Measurements from ENCODE around the gene PITPNC1. TPM values are rescaled to one million over a fixed set of nuclear protein-coding genes. Genes with fewer than 3 reads are reported as not detected.
"Not testable (repeated sequence)": the region's sequence is repeated elsewhere in the genome, so short reads cannot be mapped to it uniquely, and the experiment has no call there.

Gene PITPNC1
- total RNA-seq, 1 donor from 2014 or later: 12.4 TPM

- no peak overlapping the region for H3K4me2 ChIP-seq (ENCODE audit: low read length)
- no peak for TF ChIP-seq EZH2 (IDR thresholded peaks at IDR 0.05; ENCODE audit: insufficient read depth, low read length)
- TF ChIP-seq, protein P1, sequence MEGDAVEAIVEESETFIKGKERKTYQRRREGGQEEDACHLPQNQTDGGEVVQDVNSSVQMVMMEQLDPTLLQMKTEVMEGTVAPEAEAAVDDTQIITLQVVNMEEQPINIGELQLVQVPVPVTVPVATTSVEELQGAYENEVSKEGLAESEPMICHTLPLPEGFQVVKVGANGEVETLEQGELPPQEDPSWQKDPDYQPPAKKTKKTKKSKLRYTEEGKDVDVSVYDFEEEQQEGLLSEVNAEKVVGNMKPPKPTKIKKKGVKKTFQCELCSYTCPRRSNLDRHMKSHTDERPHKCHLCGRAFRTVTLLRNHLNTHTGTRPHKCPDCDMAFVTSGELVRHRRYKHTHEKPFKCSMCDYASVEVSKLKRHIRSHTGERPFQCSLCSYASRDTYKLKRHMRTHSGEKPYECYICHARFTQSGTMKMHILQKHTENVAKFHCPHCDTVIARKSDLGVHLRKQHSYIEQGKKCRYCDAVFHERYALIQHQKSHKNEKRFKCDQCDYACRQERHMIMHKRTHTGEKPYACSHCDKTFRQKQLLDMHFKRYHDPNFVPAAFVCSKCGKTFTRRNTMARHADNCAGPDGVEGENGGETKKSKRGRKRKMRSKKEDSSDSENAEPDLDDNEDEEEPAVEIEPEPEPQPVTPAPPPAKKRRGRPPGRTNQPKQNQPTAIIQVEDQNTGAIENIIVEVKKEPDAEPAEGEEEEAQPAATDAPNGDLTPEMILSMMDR (IDR thresholded peaks at IDR 0.05; ENCODE audit: insufficient read depth, low read depth, low read length): no peak
Observed at GRCh38 chr17:67514998-67515397, 137.9 kb downstream of the PITPNC1 start.

GRCh38 chr17:67515490-67516083, 138.5 kb downstream of the PITPNC1 start:
- Mint-ChIP-seq H3K4me1 (ENCODE audit: low read depth, unreplicated experiment) (peaks cover 15% of the 10 kb centered on the region), H3K27ac (ENCODE audit: unreplicated experiment) (no peak overlapping the region), H3K27me3 (ENCODE audit: low read depth, unreplicated experiment) (no peaks in the 10 kb centered on the region), H3K9me3 (ENCODE audit: unreplicated experiment) (no peaks in the 10 kb centered on the region), H3K36me3 (ENCODE audit: low read depth, unreplicated experiment) (peaks cover 2% of the 10 kb centered on the region), H3K4me3 (ENCODE audit: unreplicated experiment) (peak overlapping the region; percentile 40)
- Histone ChIP-seq H3K27ac (ENCODE audit: low read depth, low read length) (no peak overlapping the region), H3K79me2 (ENCODE audit: insufficient read depth, low read length) (no peaks in the 10 kb centered on the region), H3K4me1 (ENCODE audit: insufficient read depth, low read length) (no peaks in the 10 kb centered on the region), H3K27me3 (ENCODE audit: insufficient read depth, low read length) (no peaks in the 10 kb centered on the region), H3K36me3 (ENCODE audit: insufficient read depth, low read length) (no peaks in the 10 kb centered on the region), H3K9me3 (ENCODE audit: insufficient read depth, low read depth, low read length) (peaks cover 3% of the 10 kb centered on the region), H4K20me1 (ENCODE audit: insufficient read depth, low read length) (no peaks in the 10 kb centered on the region), H3K9ac (ENCODE audit: low read length) (no peak overlapping the region), H2AFZ (ENCODE audit: low read depth, low read length) (no peak overlapping the region), H3K4me2 (ENCODE audit: low read length) (no peak overlapping the region), H3K4me3 (ENCODE audit: insufficient read depth, low read depth, low read length) (no peak overlapping the region)
- FAIRE-seq (no peak), DNase-seq (ENCODE audit: low read depth) (no peak)
- TF ChIP-seq, protein P1 (IDR thresholded peaks at IDR 0.05; ENCODE audit: insufficient read depth, low read depth, low read length): no peak
- no peak for TF ChIP-seq EZH2 (IDR thresholded peaks at IDR 0.05; ENCODE audit: insufficient read depth, low read length)

More at GRCh38 chr17:67514998-67515397, 137.9 kb downstream of the PITPNC1 start:
- Mint-ChIP-seq H3K4me1 (ENCODE audit: low read depth, unreplicated experiment) (peaks cover 18% of the 10 kb centered on the region), H3K36me3 (ENCODE audit: low read depth, unreplicated experiment) (peaks cover 2% of the 10 kb centered on the region), H3K9me3 (ENCODE audit: unreplicated experiment) (no peaks in the 10 kb centered on the region), H3K27ac (ENCODE audit: unreplicated experiment) (no peak overlapping the region), H3K27me3 (ENCODE audit: low read depth, unreplicated experiment) (no peaks in the 10 kb centered on the region), H3K4me3 (ENCODE audit: unreplicated experiment) (no peak overlapping the region)
- Histone ChIP-seq H3K27me3 (ENCODE audit: insufficient read depth, low read length) (no peaks in the 10 kb centered on the region), H3K27ac (ENCODE audit: low read depth, low read length) (no peak overlapping the region), H3K4me3 (ENCODE audit: insufficient read depth, low read depth, low read length) (no peak overlapping the region), H4K20me1 (ENCODE audit: insufficient read depth, low read length) (no peaks in the 10 kb centered on the region), H2AFZ (ENCODE audit: low read depth, low read length) (no peak overlapping the region), H3K79me2 (ENCODE audit: insufficient read depth, low read length) (no peaks in the 10 kb centered on the region), H3K9ac (ENCODE audit: low read length) (no peak overlapping the region), H3K4me1 (ENCODE audit: insufficient read depth, low read length) (no peaks in the 10 kb centered on the region), H3K36me3 (ENCODE audit: insufficient read depth, low read length) (no peaks in the 10 kb centered on the region), H3K9me3 (ENCODE audit: insufficient read depth, low read depth, low read length) (peaks cover 3% of the 10 kb centered on the region)
- no peak for FAIRE-seq
- DNase-seq (ENCODE audit: low read depth): no peak

- not testable (repeated sequence) for H3K4me3 ChIP-seq (ENCODE audit: insufficient read depth, low read depth, low read length); H3K36me3 ChIP-seq (ENCODE audit: insufficient read depth, low read length); H3K79me2 ChIP-seq (ENCODE audit: insufficient read depth, low read length); H3K4me1 ChIP-seq (ENCODE audit: insufficient read depth, low read length); H3K27me3 ChIP-seq (ENCODE audit: insufficient read depth, low read length); H4K20me1 ChIP-seq (ENCODE audit: insufficient read depth, low read length); H3K27me3 Mint-ChIP-seq (ENCODE audit: low read depth, unreplicated experiment); FAIRE-seq; H3K9me3 Mint-ChIP-seq (ENCODE audit: unreplicated experiment); H3K36me3 Mint-ChIP-seq (ENCODE audit: low read depth, unreplicated experiment); H3K9me3 ChIP-seq (ENCODE audit: insufficient read depth, low read depth, low read length); DNase-seq (ENCODE audit: low read depth); H2AFZ ChIP-seq (ENCODE audit: low read depth, low read length); H3K4me2 ChIP-seq (ENCODE audit: low read length); H3K9ac ChIP-seq (ENCODE audit: low read length); H3K4me3 Mint-ChIP-seq (ENCODE audit: unreplicated experiment); H3K27ac Mint-ChIP-seq (ENCODE audit: unreplicated experiment); H3K27ac ChIP-seq (ENCODE audit: low read depth, low read length)
- peaks cover 15% of the 10 kb centered on the region for H3K4me1 Mint-ChIP-seq (ENCODE audit: low read depth, unreplicated experiment)
Observed at GRCh38 chr17:67516571-67516970, 139.5 kb downstream of the PITPNC1 start.
